Kidney (tissue), 14 donors: ENCODE measurements around the gene SAMD7. TPM values are rescaled to one million over a fixed set of nuclear protein-coding genes. Genes with fewer than 3 reads are reported as not detected.

ENCODE experiments used
- DNase-seq, 5 donors: peaks; one replicate each; pipeline ENCODE4 v3.0.0-alpha.2; 2013 to 2020
- FAIRE-seq: peaks from 2 replicates; lab custom pipeline; 2012; peaks lifted over from hg19 to GRCh38; lab: Jason Lieb, UNC
- H3K27ac ChIP-seq, 2 donors: one replicate each; pipeline ENCODE4 v1.7.0; 2013; ENCODE audit warnings: low read depth in 2 of 2, low read length in 2 of 2, inconsistent platforms in 1 of 2
- H3K27me3 ChIP-seq: one replicate; pipeline ENCODE4 v1.7.1; 2013; ENCODE audit warnings: low read length, inconsistent platforms; ENCODE audit not compliant: control insufficient read depth, insufficient read depth
- H3K36me3 ChIP-seq, 3 donors: one replicate each; pipeline versions ENCODE4 v1.7.0 to v1.7.1; 2013; ENCODE audit warnings: low read length in 3 of 3, control low read depth in 1 of 3, inconsistent platforms in 1 of 3; ENCODE audit not compliant: insufficient read depth in 3 of 3, control insufficient read depth in 2 of 3
- H3K4me1 ChIP-seq, 3 donors: one replicate each; pipeline versions ENCODE4 v1.7.0 to v1.7.1; 2013; ENCODE audit warnings: low read length in 3 of 3, inconsistent platforms in 1 of 3, low read depth in 1 of 3; ENCODE audit not compliant: control insufficient read depth in 2 of 3, insufficient read depth in 2 of 3
- H3K4me3 ChIP-seq, 3 donors: one replicate each; pipeline versions ENCODE4 v1.7.0 to v1.8.1; 2013; ENCODE audit warnings: low read length in 3 of 3, control low read depth in 1 of 3, inconsistent platforms in 1 of 3
- H3K9ac ChIP-seq, 3 donors: one replicate each; pipeline versions ENCODE4 v1.7.0 to v1.7.1; 2013; ENCODE audit warnings: low read length in 3 of 3, control low read depth in 1 of 3, inconsistent platforms in 1 of 3
- H3K9me3 ChIP-seq, 3 donors: one replicate each; pipeline versions ENCODE4 v1.7.0 to v1.7.1; 2013; ENCODE audit warnings: low read length in 3 of 3, control low read depth in 1 of 3, inconsistent platforms in 1 of 3; ENCODE audit not compliant: control insufficient read depth in 2 of 3, insufficient read depth in 1 of 3
- intact Hi-C: fragments of 100-400 bp; cut with DNase I; formaldehyde crosslinking; loops from one replicate; pipeline ENCODE4 v1.11.1; 2022
- polyA plus RNA-seq: library from polyadenylated mRNA; stranded (reverse); fragments of 350-450 nt; fragmentation: Illumina TruSeq; extraction: RNeasy Lipid Tissue Mini Kit (QIAGEN cat#74804); gene quantifications from one replicate; pipeline ENCODE4 v1.2.3, GENCODE V29; 2014; ENCODE audit warnings: low read depth, low replicate concordance; ENCODE audit not compliant: insufficient read depth
- total RNA-seq: library from RNA; stranded (reverse); fragmentation: NEBNext Ultra II Directional; extraction: Animal tissue kit (Norgen Biotek cat#: 25700); gene quantifications from one replicate; pipeline ENCODE4 v1.2.1, GENCODE V29; 2021
- TF ChIP-seq, protein P1 (sequence below): IDR thresholded peaks from 3 replicates; pipeline ENCODE4 v1.5.1; 2012; ENCODE audit warnings: mild to moderate bottlenecking, moderate library complexity, borderline replicate concordance; ENCODE audit not compliant: insufficient read depth; ENCODE audit errors: extremely low read depth
- donor health status: control.
- donor health status: control.
- donor health status: control.
- donor health status: control.
- donor health status: control.
- donor health status: DM: yes; HTN: yes; CAD: no.
- donor health status: Normal renal cell carcinoma (clear cell type).

Gene SAMD7
- total and polyA plus RNA-seq, 2 donors from 2014 or later: not detected

DNA sequence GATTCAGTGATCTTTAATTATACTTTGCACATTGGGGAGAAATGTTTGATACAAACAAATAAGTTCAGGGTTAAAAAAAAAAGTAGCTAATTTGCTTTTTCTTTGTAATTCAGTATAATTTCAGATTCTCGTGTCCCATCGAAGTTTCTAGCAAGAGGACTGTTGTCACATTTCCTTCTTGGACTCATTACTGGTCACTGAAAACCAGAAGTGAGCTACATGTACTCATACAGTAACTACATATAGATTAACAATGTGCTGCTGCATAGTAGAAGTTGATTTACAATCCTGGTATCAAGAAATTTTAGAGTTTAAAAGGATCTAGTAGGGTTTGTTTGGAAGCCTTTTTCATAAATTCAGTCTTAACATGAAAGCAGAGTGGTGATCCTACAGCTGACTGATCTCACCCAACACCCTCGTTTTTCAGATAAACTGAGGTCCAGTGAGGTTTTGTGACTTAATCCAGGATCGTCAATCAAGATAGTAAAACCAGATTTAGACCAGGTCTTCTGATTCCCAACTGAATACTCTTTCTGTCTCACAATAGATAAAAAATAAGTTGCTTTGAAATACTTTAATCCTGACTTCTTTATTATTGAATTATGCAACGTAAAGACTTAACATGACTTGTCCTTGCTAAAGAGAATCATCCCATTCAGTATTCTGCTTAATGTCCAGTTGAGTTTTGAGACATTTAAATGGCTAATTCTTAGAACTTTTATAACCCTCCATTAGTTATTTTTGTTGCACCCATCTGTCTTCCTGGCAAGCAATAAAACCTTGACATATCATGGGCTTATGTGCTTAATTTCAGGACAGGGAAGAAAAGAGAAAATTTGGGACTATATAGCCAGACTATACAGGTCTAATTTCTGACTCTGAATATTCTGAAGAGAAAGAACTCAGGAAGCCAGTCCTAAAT is 58.1 kb downstream of the SAMD7 start:
- Histone ChIP-seq H3K36me3 (peaks cover 0 to 4% (median 0%) of the 10 kb centered on the region in 3 donors), H3K27ac (no peak overlapping the region), H3K9me3 (no peaks in the 10 kb centered on the region), H3K4me3 (no peak overlapping the region), H3K27me3 (no peaks in the 10 kb centered on the region), H3K4me1 (peaks cover 4 to 5% (median 5%) of the 10 kb centered on the region in 3 donors), H3K9ac (no peak overlapping the region)
- DNase-seq (peak in 1 of 5 donors; percentile 18), FAIRE-seq (no peak)
- TF ChIP-seq, protein P1, sequence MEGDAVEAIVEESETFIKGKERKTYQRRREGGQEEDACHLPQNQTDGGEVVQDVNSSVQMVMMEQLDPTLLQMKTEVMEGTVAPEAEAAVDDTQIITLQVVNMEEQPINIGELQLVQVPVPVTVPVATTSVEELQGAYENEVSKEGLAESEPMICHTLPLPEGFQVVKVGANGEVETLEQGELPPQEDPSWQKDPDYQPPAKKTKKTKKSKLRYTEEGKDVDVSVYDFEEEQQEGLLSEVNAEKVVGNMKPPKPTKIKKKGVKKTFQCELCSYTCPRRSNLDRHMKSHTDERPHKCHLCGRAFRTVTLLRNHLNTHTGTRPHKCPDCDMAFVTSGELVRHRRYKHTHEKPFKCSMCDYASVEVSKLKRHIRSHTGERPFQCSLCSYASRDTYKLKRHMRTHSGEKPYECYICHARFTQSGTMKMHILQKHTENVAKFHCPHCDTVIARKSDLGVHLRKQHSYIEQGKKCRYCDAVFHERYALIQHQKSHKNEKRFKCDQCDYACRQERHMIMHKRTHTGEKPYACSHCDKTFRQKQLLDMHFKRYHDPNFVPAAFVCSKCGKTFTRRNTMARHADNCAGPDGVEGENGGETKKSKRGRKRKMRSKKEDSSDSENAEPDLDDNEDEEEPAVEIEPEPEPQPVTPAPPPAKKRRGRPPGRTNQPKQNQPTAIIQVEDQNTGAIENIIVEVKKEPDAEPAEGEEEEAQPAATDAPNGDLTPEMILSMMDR: no peak
- intact Hi-C loops: no loop called here

DNA sequence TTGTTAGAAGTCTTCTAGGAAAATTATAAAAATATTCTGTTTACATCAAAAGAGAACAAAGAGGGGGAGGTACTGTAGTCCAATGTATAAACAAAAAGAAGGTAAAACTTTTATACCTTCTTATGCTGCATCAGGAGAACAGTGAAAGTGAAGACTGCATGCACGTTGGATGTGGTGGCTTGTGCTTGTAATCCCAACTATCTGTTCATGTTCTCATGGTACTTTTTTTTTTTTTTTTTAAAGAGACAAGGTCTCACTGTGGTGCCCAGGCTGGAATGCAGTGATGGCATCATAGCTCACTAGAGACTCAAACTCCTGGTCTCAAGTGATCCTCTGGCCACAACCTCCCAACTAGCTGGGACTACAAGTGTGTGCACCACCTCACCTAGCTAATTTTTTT is 59.5 kb downstream of the SAMD7 start:
- Histone ChIP-seq H3K27ac (no peak overlapping the region), H3K9ac (no peak overlapping the region), H3K36me3 (peaks cover 0 to 5% (median 0%) of the 10 kb centered on the region in 3 donors), H3K27me3 (no peaks in the 10 kb centered on the region), H3K4me1 (peaks cover 4 to 5% (median 5%) of the 10 kb centered on the region in 3 donors), H3K9me3 (no peaks in the 10 kb centered on the region), H3K4me3 (no peak overlapping the region)
- DNase-seq (no peak), FAIRE-seq (no peak)
- TF ChIP-seq, protein P1: no peak
- intact Hi-C loops: no loop called here

DNA sequence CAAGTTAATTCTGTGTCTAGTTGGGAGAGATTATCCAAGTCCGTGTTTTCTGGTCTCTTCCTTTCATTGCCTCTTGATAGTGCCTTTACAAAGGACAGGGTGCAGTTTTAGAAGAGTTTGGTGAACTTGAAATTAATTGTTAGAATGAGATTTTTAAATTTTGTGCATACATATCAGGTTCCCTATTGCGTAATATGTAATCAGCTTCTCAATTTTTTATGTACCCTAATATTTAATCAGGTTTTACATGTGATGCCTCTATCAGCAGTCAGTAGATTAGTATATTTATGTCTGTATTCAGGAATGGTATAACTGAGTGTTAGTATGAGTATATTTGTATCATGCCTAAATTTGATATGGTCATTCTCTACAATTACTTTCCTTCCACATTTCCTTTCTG is 60.1 kb downstream of the SAMD7 start:
- intact Hi-C loops: no loop called here
- Histone ChIP-seq H3K4me1 (peaks cover 2 to 5% (median 3%) of the 10 kb centered on the region in 3 donors), H3K4me3 (no peak overlapping the region), H3K9me3 (no peaks in the 10 kb centered on the region), H3K9ac (no peak overlapping the region), H3K27ac (no peak overlapping the region), H3K27me3 (no peaks in the 10 kb centered on the region), H3K36me3 (peaks cover 0 to 7% (median 2%) of the 10 kb centered on the region in 3 donors)
- DNase-seq (no peak), FAIRE-seq (no peak)
- TF ChIP-seq, protein P1: no peak
